GM23338 (cell line): ENCODE data around the gene TNC. TPM values are rescaled to one million over a fixed set of nuclear protein-coding genes. Genes with fewer than 3 reads are reported as not detected.
"Not testable (repeated sequence)": the region's sequence is repeated elsewhere in the genome, so short reads cannot be mapped to it uniquely, and the experiment has no call there.

Experiments
- ATAC-seq: fragments of 200-7000 bp; cut with Tn5 transposase; 3 replicates; pipeline ENCODE4 v1.9.1; 2020
- DNase-seq: peaks from one replicate; pipeline ENCODE4 v3.0.0-alpha.2; 2015; ENCODE audit warnings: low spot score
- H2AFZ ChIP-seq: fragments of 200-600 bp; sonication (generic); 2 replicates; pipeline ENCODE4 v1.8.0; 2016; ENCODE audit warnings: antibody characterized with exemption, mild to moderate bottlenecking, moderate library complexity
- H3F3A ChIP-seq: fragments of 200-600 bp; sonication (generic); replicated peaks from 2 replicates; pipeline ENCODE4 v1.8.0; 2017; ENCODE audit warnings: antibody characterized with exemption, mixed run types, low read depth
- H3K27ac ChIP-seq: fragments of 200-600 bp; sonication (generic); 2 replicates; pipeline ENCODE4 v1.6.1; 2016; ENCODE audit warnings: low read depth
- H3K27me3 ChIP-seq: fragments of 200-600 bp; sonication (generic); 2 replicates; pipeline ENCODE4 v1.8.0; 2016; ENCODE audit warnings: mild to moderate bottlenecking, mixed run types, moderate library complexity; ENCODE audit not compliant: insufficient read depth
- H3K36me3 ChIP-seq: fragments of 200-600 bp; sonication (generic); 2 replicates; pipeline ENCODE4 v1.8.0; 2016; ENCODE audit warnings: mild to moderate bottlenecking; ENCODE audit not compliant: insufficient read depth
- H3K4me1 ChIP-seq: fragments of 200-600 bp; sonication (generic); 2 replicates; pipeline ENCODE4 v1.8.0; 2016; ENCODE audit warnings: mild to moderate bottlenecking, moderate library complexity; ENCODE audit not compliant: insufficient read depth
- H3K4me2 ChIP-seq: fragments of 200-600 bp; sonication (generic); 2 replicates; pipeline ENCODE4 v1.7.1; 2017; ENCODE audit warnings: mixed run types
- H3K4me3 ChIP-seq: fragments of 200-600 bp; sonication (generic); 2 replicates; pipeline ENCODE4 v1.6.1; 2016; ENCODE audit warnings: mixed run types
- H3K79me2 ChIP-seq: fragments of 200-600 bp; sonication (generic); replicated peaks from 2 replicates; pipeline ENCODE4 v1.8.0; 2017; ENCODE audit warnings: mild to moderate bottlenecking; ENCODE audit not compliant: insufficient read depth
- H3K9me2 ChIP-seq: fragments of 200-600 bp; sonication (generic); 2 replicates; pipeline ENCODE4 v1.8.0; 2017; ENCODE audit not compliant: insufficient read depth
- H4K20me1 ChIP-seq: fragments of 200-600 bp; sonication (generic); replicated peaks from 2 replicates; pipeline ENCODE4 v1.8.0; 2017; ENCODE audit warnings: mild to moderate bottlenecking; ENCODE audit not compliant: insufficient read depth
- H3K27ac Mint-ChIP-seq: 2 replicates; pipeline ENCODE4 v1.8.0; 2020; ENCODE audit warnings: inconsistent platforms, mild to moderate bottlenecking, moderate library complexity, mixed read lengths
- H3K27me3 Mint-ChIP-seq: 3 replicates; pipeline ENCODE4 v1.8.0; 2022; ENCODE audit warnings: low read depth, mild to moderate bottlenecking, moderate library complexity, mixed read lengths, inconsistent platforms; ENCODE audit not compliant: insufficient read depth, poor library complexity
- H3K36me3 Mint-ChIP-seq: 3 replicates; pipeline ENCODE4 v1.8.0; 2021; ENCODE audit warnings: low read depth, mild to moderate bottlenecking, inconsistent platforms, moderate library complexity, mixed read lengths
- H3K4me1 Mint-ChIP-seq: 3 replicates; pipeline ENCODE4 v1.8.0; 2020; ENCODE audit warnings: mild to moderate bottlenecking, inconsistent platforms, mixed read lengths
- H3K4me3 Mint-ChIP-seq: 3 replicates; pipeline ENCODE4 v1.8.0; 2021; ENCODE audit warnings: moderate library complexity, mild to moderate bottlenecking, inconsistent platforms, mixed read lengths
- H3K9me3 Mint-ChIP-seq: 3 replicates; pipeline ENCODE4 v1.8.0; 2020; ENCODE audit warnings: moderate library complexity, mild to moderate bottlenecking, inconsistent platforms, mixed read lengths
- CREB1 ChIP-seq: fragments of 250-450 bp; sonication (Bioruptor Pico); IDR thresholded peaks from 2 replicates; pipeline ENCODE4 v1.5.0; 2020; ENCODE audit warnings: low read depth, mild to moderate bottlenecking, moderate library complexity
- EZH2 ChIP-seq: fragments of 200-600 bp; sonication (generic); IDR thresholded peaks from one replicate; pipeline ENCODE4 v1.8.0; 2017; ENCODE audit warnings: antibody characterized with exemption, mild to moderate bottlenecking, low read depth; ENCODE audit not compliant: unreplicated experiment
- EZH2phosphoT487 ChIP-seq: fragments of 200-600 bp; sonication (generic); IDR thresholded peaks from one replicate; pipeline ENCODE4 v1.8.1; 2018; ENCODE audit warnings: antibody characterized with exemption; ENCODE audit not compliant: unreplicated experiment
- JUNB ChIP-seq: IDR thresholded peaks from one replicate; pipeline ENCODE4 v1.6.1; 2016; ENCODE audit warnings: antibody characterized with exemption; ENCODE audit not compliant: unreplicated experiment
- STAT1 ChIP-seq: IDR thresholded peaks from one replicate; pipeline ENCODE4 v1.6.1; 2016; ENCODE audit warnings: antibody characterized with exemption; ENCODE audit not compliant: unreplicated experiment
- ZNF114 ChIP-seq: fragments of 250-450 bp; sonication (Bioruptor Pico); IDR thresholded peaks from 2 replicates; pipeline ENCODE4 v1.5.0; 2020; ENCODE audit warnings: mild to moderate bottlenecking, moderate library complexity
- polyA plus RNA-seq: library from polyadenylated mRNA; unstranded; fragments of >200 nt; fragmentation: Nextera tagmentation; extraction: Ambion mirVana; gene quantifications from 2 replicates; pipeline ENCODE4 v1.2.1, GENCODE V29; 2016
- total RNA-seq: library from RNA; depleted of rRNA; stranded (reverse); fragments of >200 nt; shearing (Covaris generic); gene quantifications from 2 replicates; pipeline ENCODE4 v1.2.3, GENCODE V29; 2014
- TF ChIP-seq, protein P1 (sequence below): fragments of 250-450 bp; sonication (Bioruptor Pico); IDR thresholded peaks from 2 replicates; pipeline ENCODE4 v1.5.0; 2020; ENCODE audit warnings: mild to moderate bottlenecking, moderate library complexity
- TF ChIP-seq, protein P2 (sequence below): IDR thresholded peaks from one replicate; pipeline ENCODE4 v1.6.1; 2018; ENCODE audit warnings: antibody characterized with exemption; ENCODE audit not compliant: unreplicated experiment

TNC gene
- total and polyA plus RNA-seq, 2 experiments from 2014 or later, result 0.89 to 2.7 TPM

GRCh38 chr9:115130176-115130575 lies 12.2 kb upstream of the TNC start (continued):
- TF ChIP-seq, protein P1, sequence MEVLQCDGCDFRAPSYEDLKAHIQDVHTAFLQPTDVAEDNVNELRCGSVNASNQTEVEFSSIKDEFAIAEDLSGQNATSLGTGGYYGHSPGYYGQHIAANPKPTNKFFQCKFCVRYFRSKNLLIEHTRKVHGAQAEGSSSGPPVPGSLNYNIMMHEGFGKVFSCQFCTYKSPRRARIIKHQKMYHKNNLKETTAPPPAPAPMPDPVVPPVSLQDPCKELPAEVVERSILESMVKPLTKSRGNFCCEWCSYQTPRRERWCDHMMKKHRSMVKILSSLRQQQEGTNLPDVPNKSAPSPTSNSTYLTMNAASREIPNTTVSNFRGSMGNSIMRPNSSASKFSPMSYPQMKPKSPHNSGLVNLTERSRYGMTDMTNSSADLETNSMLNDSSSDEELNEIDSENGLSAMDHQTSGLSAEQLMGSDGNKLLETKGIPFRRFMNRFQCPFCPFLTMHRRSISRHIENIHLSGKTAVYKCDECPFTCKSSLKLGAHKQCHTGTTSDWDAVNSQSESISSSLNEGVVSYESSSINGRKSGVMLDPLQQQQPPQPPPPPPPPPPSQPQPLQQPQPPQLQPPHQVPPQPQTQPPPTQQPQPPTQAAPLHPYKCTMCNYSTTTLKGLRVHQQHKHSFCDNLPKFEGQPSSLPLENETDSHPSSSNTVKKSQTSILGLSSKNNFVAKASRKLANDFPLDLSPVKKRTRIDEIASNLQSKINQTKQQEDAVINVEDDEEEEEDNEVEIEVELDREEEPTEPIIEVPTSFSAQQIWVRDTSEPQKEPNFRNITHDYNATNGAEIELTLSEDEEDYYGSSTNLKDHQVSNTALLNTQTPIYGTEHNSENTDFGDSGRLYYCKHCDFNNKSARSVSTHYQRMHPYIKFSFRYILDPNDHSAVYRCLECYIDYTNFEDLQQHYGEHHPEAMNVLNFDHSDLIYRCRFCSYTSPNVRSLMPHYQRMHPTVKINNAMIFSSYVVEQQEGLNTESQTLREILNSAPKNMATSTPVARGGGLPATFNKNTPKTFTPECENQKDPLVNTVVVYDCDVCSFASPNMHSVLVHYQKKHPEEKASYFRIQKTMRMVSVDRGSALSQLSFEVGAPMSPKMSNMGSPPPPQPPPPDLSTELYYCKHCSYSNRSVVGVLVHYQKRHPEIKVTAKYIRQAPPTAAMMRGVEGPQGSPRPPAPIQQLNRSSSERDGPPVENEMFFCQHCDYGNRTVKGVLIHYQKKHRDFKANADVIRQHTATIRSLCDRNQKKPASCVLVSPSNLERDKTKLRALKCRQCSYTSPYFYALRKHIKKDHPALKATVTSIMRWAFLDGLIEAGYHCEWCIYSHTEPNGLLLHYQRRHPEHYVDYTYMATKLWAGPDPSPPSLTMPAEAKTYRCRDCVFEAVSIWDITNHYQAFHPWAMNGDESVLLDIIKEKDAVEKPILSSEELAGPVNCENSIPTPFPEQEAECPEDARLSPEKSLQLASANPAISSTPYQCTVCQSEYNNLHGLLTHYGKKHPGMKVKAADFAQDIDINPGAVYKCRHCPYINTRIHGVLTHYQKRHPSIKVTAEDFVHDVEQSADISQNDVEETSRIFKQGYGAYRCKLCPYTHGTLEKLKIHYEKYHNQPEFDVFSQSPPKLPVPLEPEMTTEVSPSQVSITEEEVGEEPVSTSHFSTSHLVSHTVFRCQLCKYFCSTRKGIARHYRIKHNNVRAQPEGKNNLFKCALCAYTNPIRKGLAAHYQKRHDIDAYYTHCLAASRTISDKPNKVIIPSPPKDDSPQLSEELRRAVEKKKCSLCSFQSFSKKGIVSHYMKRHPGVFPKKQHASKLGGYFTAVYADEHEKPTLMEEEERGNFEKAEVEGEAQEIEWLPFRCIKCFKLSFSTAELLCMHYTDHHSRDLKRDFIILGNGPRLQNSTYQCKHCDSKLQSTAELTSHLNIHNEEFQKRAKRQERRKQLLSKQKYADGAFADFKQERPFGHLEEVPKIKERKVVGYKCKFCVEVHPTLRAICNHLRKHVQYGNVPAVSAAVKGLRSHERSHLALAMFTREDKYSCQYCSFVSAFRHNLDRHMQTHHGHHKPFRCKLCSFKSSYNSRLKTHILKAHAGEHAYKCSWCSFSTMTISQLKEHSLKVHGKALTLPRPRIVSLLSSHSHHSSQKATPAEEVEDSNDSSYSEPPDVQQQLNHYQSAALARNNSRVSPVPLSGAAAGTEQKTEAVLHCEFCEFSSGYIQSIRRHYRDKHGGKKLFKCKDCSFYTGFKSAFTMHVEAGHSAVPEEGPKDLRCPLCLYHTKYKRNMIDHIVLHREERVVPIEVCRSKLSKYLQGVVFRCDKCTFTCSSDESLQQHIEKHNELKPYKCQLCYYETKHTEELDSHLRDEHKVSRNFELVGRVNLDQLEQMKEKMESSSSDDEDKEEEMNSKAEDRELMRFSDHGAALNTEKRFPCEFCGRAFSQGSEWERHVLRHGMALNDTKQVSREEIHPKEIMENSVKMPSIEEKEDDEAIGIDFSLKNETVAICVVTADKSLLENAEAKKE (CRISPR knock-in tag), result no peak
- TF ChIP-seq CREB1 (CRISPR knock-in tag) (no peak), EZH2phosphoT487 (no peak), ZNF114 (CRISPR knock-in tag) (no peak), JUNB (no peak), EZH2 (no peak), STAT1 (no peak)
- TF ChIP-seq, protein P2, sequence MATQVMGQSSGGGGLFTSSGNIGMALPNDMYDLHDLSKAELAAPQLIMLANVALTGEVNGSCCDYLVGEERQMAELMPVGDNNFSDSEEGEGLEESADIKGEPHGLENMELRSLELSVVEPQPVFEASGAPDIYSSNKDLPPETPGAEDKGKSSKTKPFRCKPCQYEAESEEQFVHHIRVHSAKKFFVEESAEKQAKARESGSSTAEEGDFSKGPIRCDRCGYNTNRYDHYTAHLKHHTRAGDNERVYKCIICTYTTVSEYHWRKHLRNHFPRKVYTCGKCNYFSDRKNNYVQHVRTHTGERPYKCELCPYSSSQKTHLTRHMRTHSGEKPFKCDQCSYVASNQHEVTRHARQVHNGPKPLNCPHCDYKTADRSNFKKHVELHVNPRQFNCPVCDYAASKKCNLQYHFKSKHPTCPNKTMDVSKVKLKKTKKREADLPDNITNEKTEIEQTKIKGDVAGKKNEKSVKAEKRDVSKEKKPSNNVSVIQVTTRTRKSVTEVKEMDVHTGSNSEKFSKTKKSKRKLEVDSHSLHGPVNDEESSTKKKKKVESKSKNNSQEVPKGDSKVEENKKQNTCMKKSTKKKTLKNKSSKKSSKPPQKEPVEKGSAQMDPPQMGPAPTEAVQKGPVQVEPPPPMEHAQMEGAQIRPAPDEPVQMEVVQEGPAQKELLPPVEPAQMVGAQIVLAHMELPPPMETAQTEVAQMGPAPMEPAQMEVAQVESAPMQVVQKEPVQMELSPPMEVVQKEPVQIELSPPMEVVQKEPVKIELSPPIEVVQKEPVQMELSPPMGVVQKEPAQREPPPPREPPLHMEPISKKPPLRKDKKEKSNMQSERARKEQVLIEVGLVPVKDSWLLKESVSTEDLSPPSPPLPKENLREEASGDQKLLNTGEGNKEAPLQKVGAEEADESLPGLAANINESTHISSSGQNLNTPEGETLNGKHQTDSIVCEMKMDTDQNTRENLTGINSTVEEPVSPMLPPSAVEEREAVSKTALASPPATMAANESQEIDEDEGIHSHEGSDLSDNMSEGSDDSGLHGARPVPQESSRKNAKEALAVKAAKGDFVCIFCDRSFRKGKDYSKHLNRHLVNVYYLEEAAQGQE, result no peak

DNA sequence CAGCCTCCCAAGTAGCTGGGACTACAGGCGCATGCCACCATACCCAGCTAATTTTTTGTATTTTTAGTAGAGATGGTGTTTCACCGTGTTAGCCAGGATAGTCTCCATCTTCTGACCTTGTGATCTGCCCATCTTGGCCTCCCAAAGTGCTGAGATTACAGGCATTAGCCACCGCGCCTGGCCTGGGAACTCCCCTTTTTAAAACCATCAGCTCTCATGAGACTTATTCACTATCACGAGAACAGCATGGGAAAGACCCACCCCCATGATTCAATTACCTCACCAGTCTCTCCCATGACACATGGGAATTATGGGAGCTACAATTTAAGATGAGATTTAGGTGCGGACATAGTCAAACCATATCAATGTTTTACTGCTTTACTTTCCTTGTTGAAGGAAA lies 10.8 kb upstream of the TNC start:
- H3K4me3 ChIP-seq, H3K9me3 Mint-ChIP-seq, H2AFZ ChIP-seq, H3K27ac Mint-ChIP-seq, H3K9me2 ChIP-seq, H3K27me3 ChIP-seq, H4K20me1 ChIP-seq, H3K36me3 Mint-ChIP-seq, H3K27ac ChIP-seq, H3K4me3 Mint-ChIP-seq, DNase-seq, H3K27me3 Mint-ChIP-seq, H3K4me1 Mint-ChIP-seq, ATAC-seq, H3F3A ChIP-seq, H3K4me2 ChIP-seq, H3K79me2 ChIP-seq, H3K4me1 ChIP-seq, H3K36me3 ChIP-seq: not testable (repeated sequence)
